Peyer's patch (tissue), 4 donors: ENCODE measurements around the gene HLX. TPM values are rescaled to one million over a fixed set of nuclear protein-coding genes. Genes with fewer than 3 reads are reported as not detected.

ENCODE experiments used
- DNase-seq, 3 donors: peaks; one replicate each; pipeline ENCODE4 v3.0.0-alpha.2; 2017 to 2019
- H3K27ac ChIP-seq, 4 donors: fragments of 200-600 bp; sonication (generic); one replicate each; pipeline ENCODE4 v1.5.1; 2016 to 2019
- H3K27me3 ChIP-seq, 2 donors: fragments of 200-600 bp; sonication (generic); one replicate each; pipeline ENCODE4 v1.5.1; 2019
- H3K36me3 ChIP-seq, 3 donors: fragments of 200-600 bp; sonication (generic); one replicate each; pipeline ENCODE4 v1.5.1; 2016 to 2019
- H3K4me1 ChIP-seq, 4 donors: fragments of 200-600 bp; sonication (generic); one replicate each; pipeline ENCODE4 v1.5.1; 2016 to 2019
- H3K4me3 ChIP-seq, 4 donors: fragments of 200-600 bp; sonication (generic); 1 replicate in 3 of 4; 2 replicates in 1 of 4; pipeline ENCODE4 v1.5.1; 2016 to 2019; ENCODE audit warnings: mild to moderate bottlenecking in 1 of 4
- H3K9me3 ChIP-seq, 4 donors: fragments of 200-600 bp; sonication (generic); one replicate each; pipeline ENCODE4 v1.5.1; 2016 to 2019; ENCODE audit warnings: mild to moderate bottlenecking in 1 of 4
- CTCF ChIP-seq, 6 experiments: fragments of 450-650 bp in 4 of 6; fragments of 200-600 bp in 2 of 6; sonication (generic) in 1 of 6; IDR thresholded peaks; one replicate each; pipeline ENCODE4 v1.5.1; 2017 to 2019; ENCODE audit warnings: antibody characterized with exemption in 6 of 6, mild to moderate bottlenecking in 3 of 6, moderate library complexity in 1 of 6
- POLR2A ChIP-seq, 2 donors: fragments of 450-650 bp; IDR thresholded peaks; one replicate each; pipeline ENCODE4 v1.5.1; 2017; ENCODE audit warnings: antibody characterized with exemption in 2 of 2, mild to moderate bottlenecking in 2 of 2, moderate library complexity in 2 of 2
- total RNA-seq, 4 donors: library from RNA; depleted of rRNA; stranded (reverse); fragments of >200 nt; gene quantifications; one replicate each; pipeline ENCODE4 v1.1.0, GENCODE V29; 2016

Gene HLX
- total RNA-seq, 4 donors from 2014 or later: 4.0 to 18.2 (median 8.4) TPM

GRCh38 chr1:220900842-220901241, 21.6 kb downstream of the HLX start:
- Histone ChIP-seq H3K4me1 (no peaks in the 10 kb centered on the region), H3K27ac (no peak overlapping the region), H3K4me3 (no peak overlapping the region), H3K27me3 (no peaks in the 10 kb centered on the region), H3K36me3 (no peaks in the 10 kb centered on the region), H3K9me3 (no peaks in the 10 kb centered on the region)
- no peak for DNase-seq
- TF ChIP-seq POLR2A (IDR thresholded peaks at IDR 0.05) (no peak), CTCF (IDR thresholded peaks at IDR 0.05) (no peak)

GRCh38 chr1:220901881-220902280, 22.6 kb downstream of the HLX start:
- H3K27ac ChIP-seq: no peak overlapping the region
- H3K36me3 ChIP-seq: no peaks in the 10 kb centered on the region
- H3K9me3 ChIP-seq: no peaks in the 10 kb centered on the region
- no peak for TF ChIP-seq CTCF (IDR thresholded peaks at IDR 0.05)
- no peak for TF ChIP-seq POLR2A (IDR thresholded peaks at IDR 0.05)
- no peak overlapping the region for H3K4me3 ChIP-seq
- no peak for DNase-seq
- H3K27me3 ChIP-seq: no peaks in the 10 kb centered on the region
- H3K4me1 ChIP-seq: no peaks in the 10 kb centered on the region

- H3K4me3 ChIP-seq: no peak overlapping the region
- no peaks in the 10 kb centered on the region for H3K9me3 ChIP-seq
- DNase-seq: no peak
- H3K36me3 ChIP-seq: no peaks in the 10 kb centered on the region
- TF ChIP-seq CTCF (IDR thresholded peaks at IDR 0.05) (no peak), POLR2A (IDR thresholded peaks at IDR 0.05) (no peak)
- H3K27me3 ChIP-seq: no peaks in the 10 kb centered on the region
- no peak overlapping the region for H3K27ac ChIP-seq
- H3K4me1 ChIP-seq: no peaks in the 10 kb centered on the region
Observed at GRCh38 chr1:220902916-220903315, 23.7 kb downstream of the HLX start.

GRCh38 chr1:220904876-220905275, 25.6 kb downstream of the HLX start:
- no peaks in the 10 kb centered on the region for H3K36me3 ChIP-seq
- no peak for TF ChIP-seq CTCF (IDR thresholded peaks at IDR 0.05)
- TF ChIP-seq POLR2A (IDR thresholded peaks at IDR 0.05): no peak
- H3K4me1 ChIP-seq: no peaks in the 10 kb centered on the region
- H3K4me3 ChIP-seq: no peak overlapping the region
- DNase-seq: no peak
- no peak overlapping the region for H3K27ac ChIP-seq
- H3K27me3 ChIP-seq: no peaks in the 10 kb centered on the region
- H3K9me3 ChIP-seq: no peaks in the 10 kb centered on the region

- TF ChIP-seq POLR2A (IDR thresholded peaks at IDR 0.05) (no peak), CTCF (IDR thresholded peaks at IDR 0.05) (no peak)
- Histone ChIP-seq H3K27me3 (no peaks in the 10 kb centered on the region), H3K9me3 (no peaks in the 10 kb centered on the region), H3K27ac (no peak overlapping the region), H3K36me3 (no peaks in the 10 kb centered on the region), H3K4me1 (no peaks in the 10 kb centered on the region), H3K4me3 (no peak overlapping the region)
- DNase-seq: no peak
Observed at GRCh38 chr1:220905650-220906560, 26.7 kb downstream of the HLX start.
